HL-60 (cell line): ENCODE data around the gene CEP72.

Experiments used
- DNase-seq, 2 experiments: peaks; one replicate each; pipeline ENCODE4 v3.0.0-alpha.2; 2010 to 2020; ENCODE audit warnings: low read depth in 1 of 2, low spot score in 1 of 2
- H3K27ac ChIP-seq: fragments of 250-450 bp; sonication (Bioruptor Pico); replicated peaks from 2 replicates; pipeline ENCODE4 v1.5.1; 2020; ENCODE audit warnings: mild to moderate bottlenecking, moderate library complexity
- H3K27me3 ChIP-seq: fragments of 250-450 bp; sonication (Bioruptor Pico); 2 replicates; pipeline ENCODE4 v1.5.1; 2021; ENCODE audit warnings: mild to moderate bottlenecking, moderate library complexity; ENCODE audit not compliant: insufficient read depth, poor library complexity, severe bottlenecking
- H3K4me3 ChIP-seq: replicated peaks from 2 replicates; pipeline ENCODE4 v1.5.1; 2011; ENCODE audit warnings: mild to moderate bottlenecking, control low read depth, low read length; ENCODE audit not compliant: insufficient read depth
- CTCF ChIP-seq: IDR thresholded peaks from one replicate; pipeline ENCODE4 v1.5.1; 2011; ENCODE audit warnings: low read length, control low read depth, inconsistent platforms; ENCODE audit not compliant: insufficient read depth
- GABPA ChIP-seq: IDR thresholded peaks from 2 replicates; pipeline ENCODE4 v1.6.1; 2012; ENCODE audit warnings: low read depth
- POLR2AphosphoS5 ChIP-seq: IDR thresholded peaks from 2 replicates; pipeline ENCODE4 v1.6.1; 2012; ENCODE audit warnings: low read depth
- SPI1 ChIP-seq: IDR thresholded peaks from 2 replicates; pipeline ENCODE4 v1.6.1; 2012; ENCODE audit warnings: low read depth, mild to moderate bottlenecking, borderline replicate concordance
- TF ChIP-seq, protein P1 (sequence below): IDR thresholded peaks from 2 replicates; pipeline ENCODE4 v1.6.1; 2012; ENCODE audit warnings: low read depth; ENCODE audit not compliant: insufficient replicate concordance

The CEP72 gene

GRCh38 chr5:643811-644271, 31.7 kb downstream of the CEP72 start:
- no peak overlapping the region for H3K4me3 ChIP-seq
- H3K27me3 ChIP-seq = no peaks in the 10 kb centered on the region
- TF ChIP-seq CTCF = no peak
- no peak for TF ChIP-seq GABPA
- TF ChIP-seq, protein P1, sequence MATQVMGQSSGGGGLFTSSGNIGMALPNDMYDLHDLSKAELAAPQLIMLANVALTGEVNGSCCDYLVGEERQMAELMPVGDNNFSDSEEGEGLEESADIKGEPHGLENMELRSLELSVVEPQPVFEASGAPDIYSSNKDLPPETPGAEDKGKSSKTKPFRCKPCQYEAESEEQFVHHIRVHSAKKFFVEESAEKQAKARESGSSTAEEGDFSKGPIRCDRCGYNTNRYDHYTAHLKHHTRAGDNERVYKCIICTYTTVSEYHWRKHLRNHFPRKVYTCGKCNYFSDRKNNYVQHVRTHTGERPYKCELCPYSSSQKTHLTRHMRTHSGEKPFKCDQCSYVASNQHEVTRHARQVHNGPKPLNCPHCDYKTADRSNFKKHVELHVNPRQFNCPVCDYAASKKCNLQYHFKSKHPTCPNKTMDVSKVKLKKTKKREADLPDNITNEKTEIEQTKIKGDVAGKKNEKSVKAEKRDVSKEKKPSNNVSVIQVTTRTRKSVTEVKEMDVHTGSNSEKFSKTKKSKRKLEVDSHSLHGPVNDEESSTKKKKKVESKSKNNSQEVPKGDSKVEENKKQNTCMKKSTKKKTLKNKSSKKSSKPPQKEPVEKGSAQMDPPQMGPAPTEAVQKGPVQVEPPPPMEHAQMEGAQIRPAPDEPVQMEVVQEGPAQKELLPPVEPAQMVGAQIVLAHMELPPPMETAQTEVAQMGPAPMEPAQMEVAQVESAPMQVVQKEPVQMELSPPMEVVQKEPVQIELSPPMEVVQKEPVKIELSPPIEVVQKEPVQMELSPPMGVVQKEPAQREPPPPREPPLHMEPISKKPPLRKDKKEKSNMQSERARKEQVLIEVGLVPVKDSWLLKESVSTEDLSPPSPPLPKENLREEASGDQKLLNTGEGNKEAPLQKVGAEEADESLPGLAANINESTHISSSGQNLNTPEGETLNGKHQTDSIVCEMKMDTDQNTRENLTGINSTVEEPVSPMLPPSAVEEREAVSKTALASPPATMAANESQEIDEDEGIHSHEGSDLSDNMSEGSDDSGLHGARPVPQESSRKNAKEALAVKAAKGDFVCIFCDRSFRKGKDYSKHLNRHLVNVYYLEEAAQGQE = no peak
- no peak for TF ChIP-seq POLR2AphosphoS5
- no peak for TF ChIP-seq SPI1
- no peak overlapping the region for H3K27ac ChIP-seq
- no peak for DNase-seq

DNA sequence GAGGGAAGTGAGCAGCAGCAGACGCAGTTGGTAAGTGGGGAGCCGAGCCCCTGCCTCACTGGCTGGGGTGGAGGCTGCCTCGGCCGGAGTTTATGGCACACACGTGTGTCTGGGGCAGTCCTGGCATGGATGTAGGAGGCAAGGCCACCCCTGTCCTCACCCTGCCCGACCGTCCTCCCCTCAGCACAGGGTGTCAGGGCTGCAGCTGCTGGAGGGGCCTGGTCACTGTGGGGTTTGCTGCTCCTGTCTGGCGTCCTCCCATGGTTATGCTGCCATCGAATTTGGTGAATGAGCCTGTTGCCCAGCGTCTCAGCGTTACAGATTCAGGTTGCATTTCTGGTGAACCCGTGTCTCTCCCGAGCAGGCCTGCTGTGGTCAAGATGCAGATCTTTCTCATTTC, 32.4 kb downstream of the CEP72 start:
- H3K27me3 ChIP-seq = no peaks in the 10 kb centered on the region
- TF ChIP-seq, protein P1 = no peak
- no peak for DNase-seq
- no peak overlapping the region for H3K27ac ChIP-seq
- H3K4me3 ChIP-seq = no peak overlapping the region

GRCh38 chr5:644971-645370, 32.8 kb downstream of the CEP72 start:
- DNase-seq = no peak
- TF ChIP-seq GABPA (no peak), POLR2AphosphoS5 (no peak), CTCF (no peak), SPI1 (no peak)
- TF ChIP-seq, protein P1 = no peak
- Histone ChIP-seq H3K4me3 (no peak overlapping the region), H3K27me3 (no peaks in the 10 kb centered on the region), H3K27ac (no peak overlapping the region)

DNA sequence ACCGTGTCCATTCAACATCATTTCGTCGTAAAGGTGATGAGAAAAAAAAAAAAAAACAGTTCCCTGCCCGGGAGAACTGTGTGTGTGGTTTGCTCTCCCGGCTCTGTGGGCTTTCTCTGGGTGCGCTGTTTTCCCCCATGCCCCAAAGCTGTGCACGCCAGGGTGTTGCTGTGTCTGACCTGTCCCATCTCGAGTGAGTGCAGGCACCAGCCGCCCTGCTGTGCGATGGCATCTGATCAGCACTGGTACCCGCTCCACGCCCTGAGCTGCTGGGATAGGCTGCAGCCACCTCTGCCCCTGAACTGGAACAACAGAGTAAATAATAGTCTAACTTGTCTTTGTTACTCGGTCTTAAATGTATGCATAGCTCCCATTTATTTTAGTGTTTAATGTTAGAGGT, 33.3 kb downstream of the CEP72 start:
- TF ChIP-seq GABPA (no peak), POLR2AphosphoS5 (no peak), SPI1 (no peak), CTCF (no peak)
- TF ChIP-seq, protein P1 = no peak
- DNase-seq = no peak
- H3K27ac ChIP-seq = no peak overlapping the region
- H3K4me3 ChIP-seq = no peak overlapping the region
- H3K27me3 ChIP-seq = no peaks in the 10 kb centered on the region
